Stimulated activated CD8-positive, alpha-beta memory T cell treated with anti-CD3 and anti-CD28 coated beads, Interleukin-4, amount 100 ng/mL, for 24 hours (primary cell): Measurements from ENCODE around the gene KCNH1.

Source experiments
- DNase-seq: peaks from one replicate; pipeline ENCODE4 v3.0.0-alpha.2; 2020; ENCODE audit warnings: low read depth

Gene KCNH1

DNA sequence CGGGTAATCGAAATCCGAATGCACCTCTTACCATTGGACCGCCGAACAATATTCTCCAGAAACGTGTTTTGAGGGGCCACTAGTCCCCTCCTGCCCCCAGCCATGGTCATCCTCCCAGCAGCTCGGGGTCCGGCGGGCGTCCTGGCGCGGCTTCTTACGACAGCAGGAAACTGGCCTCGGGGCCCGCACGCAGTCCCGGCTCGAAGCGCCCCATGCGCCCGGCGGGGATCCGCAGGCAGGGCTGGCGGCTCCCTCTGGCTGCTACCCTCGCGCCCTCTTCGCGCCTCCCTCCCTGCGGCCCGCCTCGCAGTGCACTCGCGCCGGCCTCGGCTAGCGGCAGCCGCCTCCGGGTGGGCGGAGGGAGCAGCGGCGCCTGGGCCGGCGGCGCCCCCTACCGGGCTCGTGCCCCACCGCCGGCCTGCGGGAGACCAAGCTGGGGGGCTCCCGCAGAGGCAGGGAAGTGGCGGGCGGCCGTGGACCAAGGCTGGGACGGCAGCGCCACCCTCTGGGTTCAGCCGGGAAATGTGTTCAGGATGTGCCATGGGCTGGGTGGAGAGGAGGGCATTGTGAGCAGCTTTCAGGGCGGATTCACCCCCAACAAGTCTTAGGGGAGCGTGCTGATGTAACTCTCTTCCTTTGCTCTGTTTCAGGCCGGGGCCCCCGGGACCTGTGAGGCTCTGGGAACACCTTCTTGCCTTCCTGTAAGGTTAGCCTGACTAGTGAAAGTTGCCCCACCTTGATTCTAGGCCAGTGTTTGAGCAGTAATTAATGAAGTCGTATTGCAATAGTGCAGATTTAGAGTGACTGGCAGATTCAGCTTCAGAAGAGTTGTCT lies at the start of gene KCNH1:
Gene KCNH1, minus strand, starts transcription at position 313 of the 834 bp plus-strand sequence. Its CDS starts 203 bp downstream, at position 110.
- peak; percentile 74 for DNase-seq

- no peak for DNase-seq
Observed at GRCh38 chr1:211182746-211183145, 48.8 kb upstream of the KCNH1 start.

DNA sequence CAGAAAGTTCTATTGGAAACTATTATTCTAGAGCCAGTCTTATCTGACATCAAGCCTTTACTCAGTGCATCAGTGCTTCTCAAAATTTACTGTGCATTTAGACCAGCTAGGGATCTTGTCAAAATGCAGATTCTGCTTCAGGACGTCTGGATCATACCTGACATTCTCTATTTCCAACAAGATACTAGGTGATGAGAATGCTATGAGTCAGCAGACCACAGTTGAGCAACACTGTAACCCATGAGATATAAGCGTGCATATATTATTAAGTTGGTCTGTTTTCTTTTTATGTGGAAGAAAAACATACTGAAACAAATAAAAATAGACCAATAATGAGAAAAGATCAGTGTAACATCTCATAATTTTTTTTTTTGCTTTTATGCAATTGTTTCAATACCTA lies 40.4 kb upstream of the KCNH1 start:
- no peak for DNase-seq

GRCh38 chr1:211172657-211173056 lies 38.7 kb upstream of the KCNH1 start:
- DNase-seq, result no peak

GRCh38 chr1:211169353-211169752 lies 35.4 kb upstream of the KCNH1 start:
- no peak for DNase-seq

DNA sequence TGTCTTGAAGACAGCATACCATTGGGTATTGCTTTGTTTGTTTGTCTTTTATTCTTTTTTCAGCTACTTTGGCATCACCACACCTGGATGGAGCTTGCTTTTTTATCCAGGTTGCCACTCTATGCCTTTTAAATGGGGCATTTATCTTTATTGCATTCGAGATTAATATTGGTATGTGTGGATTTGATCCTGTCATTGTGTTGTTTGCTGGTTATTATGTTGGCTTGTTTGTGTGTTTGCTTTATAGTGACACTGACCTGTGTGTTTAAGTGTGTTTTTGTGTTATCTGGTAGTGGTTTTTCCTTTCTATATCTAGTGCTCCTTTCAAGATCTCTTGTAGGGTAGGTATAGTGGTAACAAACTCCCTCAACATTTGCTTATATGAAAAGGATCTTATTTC lies 24.9 kb upstream of the KCNH1 start:
- no peak for DNase-seq

DNA sequence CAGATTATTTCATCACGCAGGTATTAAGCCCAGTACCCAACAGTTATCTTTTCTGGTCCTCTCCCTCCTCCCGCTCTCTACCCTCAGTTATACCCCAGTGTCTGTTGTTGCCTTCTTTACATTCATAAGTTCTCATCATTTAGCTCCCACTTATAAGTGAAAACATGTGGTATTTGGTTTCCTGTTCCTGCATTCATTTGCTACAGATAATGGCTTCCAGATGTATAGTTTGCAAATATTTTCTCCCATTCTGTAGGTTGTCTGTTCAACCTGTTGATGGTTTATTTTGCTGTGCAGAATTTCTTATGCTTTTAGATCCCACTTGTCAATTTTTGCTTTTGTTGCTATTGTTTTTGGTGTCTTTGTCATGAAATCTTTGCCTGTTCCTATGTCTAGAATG lies 21.1 kb upstream of the KCNH1 start:
- no peak for DNase-seq

DNA sequence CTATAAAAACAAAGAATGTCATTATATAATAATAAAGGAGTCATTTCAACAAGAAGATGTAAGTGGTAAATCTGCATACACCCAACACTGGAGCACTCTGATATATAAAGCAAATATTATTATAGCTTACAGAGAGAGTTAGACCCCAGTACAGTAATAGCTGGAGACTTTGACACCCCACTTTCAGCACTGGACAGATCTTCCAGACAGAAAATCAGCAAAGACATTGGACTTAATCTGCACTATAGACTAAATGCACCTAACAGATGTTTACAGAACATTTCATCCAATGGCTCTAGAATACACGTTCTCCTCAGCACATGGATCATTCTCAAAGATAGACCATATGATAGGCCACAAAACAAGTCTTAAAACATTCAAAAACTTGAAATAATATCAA lies 20.0 kb upstream of the KCNH1 start:
- DNase-seq, result no peak

DNA sequence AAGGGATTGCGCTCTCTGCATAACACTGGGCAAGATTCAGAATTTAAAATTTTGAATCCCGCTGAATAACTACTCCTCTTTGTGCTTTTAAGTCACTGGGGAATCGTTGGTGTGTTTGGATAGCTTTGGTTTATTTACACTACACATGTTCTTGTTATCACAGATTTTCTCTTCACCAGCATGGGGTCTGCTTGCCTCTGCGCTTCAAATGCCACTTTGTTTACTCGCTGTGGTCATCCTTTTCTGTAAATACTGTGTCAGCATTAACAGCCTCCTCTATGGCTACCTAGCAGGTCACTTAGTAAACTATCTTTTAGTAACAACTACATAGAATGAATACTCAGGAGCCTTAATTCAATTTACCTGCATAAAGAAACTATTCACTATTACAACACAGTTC lies 14.4 kb upstream of the KCNH1 start:
- no peak for DNase-seq

DNA sequence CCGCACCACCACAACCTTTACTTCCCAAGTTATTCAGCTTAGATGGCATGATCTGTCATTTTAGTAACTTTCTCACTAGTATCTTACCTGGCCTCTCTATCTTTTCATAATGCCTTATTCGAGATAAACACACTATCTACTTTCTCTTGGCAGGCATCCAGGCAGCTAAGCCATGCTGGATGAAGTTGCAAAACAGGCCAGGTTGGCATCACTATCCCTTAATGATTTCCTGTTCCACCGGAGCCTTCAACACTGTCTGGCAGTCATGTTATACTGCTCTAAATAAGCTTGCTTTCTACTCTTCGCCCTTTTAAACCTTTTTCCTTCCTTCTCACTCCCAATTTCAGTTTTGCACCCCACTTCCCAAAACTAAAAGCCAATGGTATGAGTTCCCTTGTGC lies 12.0 kb upstream of the KCNH1 start:
- no peak for DNase-seq

DNA sequence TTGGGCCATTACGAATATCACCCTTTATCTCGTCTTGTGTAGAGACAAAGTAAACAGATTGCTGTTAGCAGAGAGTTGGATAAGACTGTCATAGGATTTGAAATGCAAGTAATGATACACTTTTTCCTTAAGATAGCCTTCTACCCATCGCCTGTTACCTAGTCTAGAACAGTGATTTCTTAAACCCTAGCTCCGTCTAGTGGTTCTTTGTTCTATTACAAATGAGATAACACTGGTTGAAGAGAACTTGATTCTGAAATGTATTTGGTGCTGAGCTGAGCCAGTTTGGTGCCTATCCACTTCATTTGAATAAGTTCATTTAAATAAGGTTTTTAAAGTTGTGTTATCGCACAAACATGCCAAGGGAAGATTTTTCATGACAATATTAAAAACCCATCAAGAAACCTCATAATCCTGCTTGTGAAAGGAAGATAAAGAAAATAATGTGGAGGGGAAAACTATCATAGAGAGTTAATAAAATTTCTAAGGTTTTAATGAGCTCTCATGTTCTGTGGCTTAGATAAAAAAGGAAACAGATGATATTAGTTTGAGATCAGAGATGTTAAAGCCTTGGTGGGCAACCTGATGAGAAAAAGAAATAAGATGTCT lies 1.5 kb upstream of the KCNH1 start:
- DNase-seq, result no peak

- DNase-seq, result peak; percentile 19
Observed at GRCh38 chr1:211133393-211133835, 534 bp downstream of the KCNH1 start.

DNA sequence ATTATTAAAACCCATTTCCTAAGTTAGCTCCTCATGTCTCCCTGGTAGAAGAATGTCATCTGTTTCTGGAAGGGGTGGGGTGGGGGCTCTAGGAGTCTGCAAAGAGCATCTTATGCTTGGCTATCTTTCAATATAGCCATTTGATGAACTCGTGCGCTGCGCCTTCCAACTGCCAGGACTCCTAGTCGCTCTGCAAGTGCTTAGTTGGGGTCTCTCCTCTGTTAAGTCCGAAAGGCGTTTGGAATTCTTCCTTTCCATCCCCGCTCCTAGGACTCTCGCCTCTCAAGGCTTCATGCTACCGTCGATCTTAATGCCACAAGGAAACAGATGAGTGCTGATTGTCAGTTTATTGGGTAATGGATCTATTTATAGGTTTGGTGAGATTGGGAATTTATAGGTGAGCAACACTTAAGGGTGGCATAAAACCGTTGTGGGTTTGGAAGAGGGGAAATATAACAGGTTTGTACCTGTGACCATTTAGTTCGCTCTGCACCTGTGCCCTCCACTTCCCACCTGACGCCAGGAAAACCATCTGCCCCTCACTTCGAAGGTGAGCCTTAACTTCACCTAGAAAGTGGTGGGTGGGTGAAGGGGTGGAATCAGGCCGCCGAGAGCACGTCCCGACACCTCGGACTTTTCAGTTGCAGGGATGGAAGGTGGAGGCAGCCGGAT lies 1.1 kb downstream of the KCNH1 start:
- DNase-seq, result no peak

GRCh38 chr1:211129776-211130175 lies 4.2 kb downstream of the KCNH1 start:
- DNase-seq, result no peak

DNA sequence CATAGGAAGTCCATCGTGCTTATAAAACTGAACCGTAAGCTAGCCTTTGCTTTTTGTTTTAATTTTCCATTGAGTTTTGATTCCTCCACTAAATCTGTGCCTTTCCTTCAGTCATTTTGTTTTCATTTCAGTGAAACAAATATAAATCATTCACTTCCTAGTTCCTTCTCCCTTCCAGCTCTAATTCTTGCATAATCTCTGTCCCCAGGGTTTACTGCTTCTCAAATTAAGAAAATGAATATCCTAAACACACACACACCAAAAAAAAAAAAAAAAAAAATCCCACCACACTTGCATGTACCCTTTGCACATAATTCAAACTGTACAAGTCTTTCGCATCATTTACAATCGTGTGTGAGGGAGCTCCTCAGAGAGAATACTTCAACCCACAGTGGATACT lies 6.8 kb downstream of the KCNH1 start:
- DNase-seq, result no peak

DNA sequence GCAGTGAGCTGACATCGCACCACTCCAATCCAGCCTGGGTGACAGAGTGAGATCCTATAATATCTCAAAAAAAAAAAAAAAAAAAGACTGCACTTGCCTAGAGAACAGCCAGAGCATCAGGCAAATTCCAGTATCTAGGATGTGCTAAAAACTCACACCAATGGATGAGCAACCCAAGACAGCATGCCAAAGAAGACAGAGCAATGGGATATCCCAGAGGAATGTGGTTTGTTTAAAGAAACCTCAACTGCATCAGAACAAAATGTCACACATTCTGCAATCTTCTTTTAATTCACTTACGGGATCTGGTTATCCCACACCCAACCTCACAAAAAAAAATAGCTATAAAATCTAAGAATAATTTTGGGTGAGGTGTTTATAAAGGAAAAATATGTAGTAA lies 7.3 kb downstream of the KCNH1 start:
- no peak for DNase-seq

DNA sequence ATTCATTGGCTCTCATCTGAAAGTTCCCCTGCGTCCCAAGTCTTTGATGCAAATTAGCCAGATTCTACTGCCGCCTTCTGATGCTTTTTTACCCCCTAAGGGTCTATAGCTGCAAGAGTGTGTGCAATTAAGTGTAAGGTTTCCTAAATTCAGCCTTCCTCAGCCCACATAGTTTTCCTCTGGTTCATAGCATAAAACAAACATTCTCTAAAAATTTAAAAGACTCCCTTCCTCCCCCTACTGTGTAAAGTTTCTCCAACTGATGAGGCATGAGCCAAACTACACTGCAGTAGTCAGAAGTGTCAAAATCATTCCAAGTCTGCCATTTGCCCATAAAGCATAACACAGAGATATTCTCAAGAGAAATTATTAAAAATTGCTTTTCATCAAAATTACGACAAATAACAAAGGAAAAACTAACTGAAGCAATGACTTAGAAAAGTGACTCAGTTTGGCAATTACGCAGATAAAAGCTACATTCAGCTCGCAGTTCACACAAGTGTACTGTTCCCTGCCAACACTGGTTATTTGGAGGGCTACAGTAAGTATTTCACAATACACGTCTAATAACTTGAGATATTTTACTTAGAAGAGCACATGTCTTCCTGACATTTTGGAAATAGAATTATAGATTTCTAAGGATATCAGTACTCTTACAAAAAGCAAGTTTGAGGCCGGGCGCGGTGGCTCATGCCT lies 15.4 kb downstream of the KCNH1 start:
- DNase-seq, result no peak

DNA sequence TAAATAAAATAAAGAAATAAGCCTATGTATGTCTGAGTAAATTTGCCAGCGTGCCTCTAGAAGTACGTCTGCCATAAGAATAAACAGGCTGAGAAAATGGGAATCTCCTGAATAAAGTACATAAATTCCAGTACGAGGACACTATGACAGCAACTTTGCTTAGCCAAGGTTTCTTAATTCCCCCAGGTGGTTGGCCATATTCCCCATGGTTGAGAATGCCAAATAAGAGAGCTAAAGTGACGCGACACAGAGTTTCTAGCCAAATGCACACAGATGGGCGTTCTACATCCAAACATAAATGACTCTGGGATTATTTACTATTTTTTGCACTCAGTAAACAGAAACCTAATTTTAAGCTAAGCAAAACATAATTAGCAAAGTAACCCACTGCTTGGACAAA lies 19.5 kb downstream of the KCNH1 start:
- DNase-seq, result no peak

DNA sequence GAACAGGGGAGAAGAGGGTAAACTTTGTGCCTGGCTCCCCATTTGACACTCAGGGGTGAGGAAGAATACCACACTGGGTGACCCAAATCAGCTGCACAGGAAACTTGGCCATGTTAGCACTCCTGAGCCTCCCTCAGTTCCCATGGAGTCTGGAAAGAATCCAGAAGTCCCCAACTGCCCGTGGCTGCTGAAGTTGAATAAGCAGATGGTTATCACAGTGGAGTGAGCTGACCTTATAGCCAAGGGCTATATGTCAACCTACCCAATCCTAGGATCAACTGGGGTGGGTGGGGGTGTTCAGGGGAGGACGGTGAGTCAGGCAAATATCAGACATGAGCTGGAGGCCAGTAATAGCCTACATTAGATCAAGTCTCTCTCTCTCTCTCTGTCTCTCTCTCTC lies 20.4 kb downstream of the KCNH1 start:
- DNase-seq, result no peak

GRCh38 chr1:211111351-211111750 lies 22.6 kb downstream of the KCNH1 start:
- no peak for DNase-seq

DNA sequence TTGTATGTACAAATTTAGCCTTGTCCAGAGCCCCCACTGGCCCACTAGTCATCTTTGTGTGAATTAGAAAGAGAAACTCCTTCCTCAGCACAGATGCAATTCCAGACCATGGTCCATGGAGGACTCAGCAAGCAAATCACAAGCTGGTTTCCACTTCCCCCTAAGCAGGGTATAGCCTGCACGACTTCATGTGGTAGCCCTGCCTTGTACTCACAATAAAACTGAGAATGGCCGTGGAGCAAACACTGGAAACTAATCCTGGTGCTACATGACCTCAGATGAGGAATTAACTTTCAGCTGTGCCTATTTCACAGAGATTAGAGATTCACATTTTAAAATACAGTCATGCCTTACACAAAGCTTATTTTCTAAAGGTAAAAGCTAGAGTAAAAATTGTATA lies 32.5 kb downstream of the KCNH1 start:
- DNase-seq, result no peak

DNA sequence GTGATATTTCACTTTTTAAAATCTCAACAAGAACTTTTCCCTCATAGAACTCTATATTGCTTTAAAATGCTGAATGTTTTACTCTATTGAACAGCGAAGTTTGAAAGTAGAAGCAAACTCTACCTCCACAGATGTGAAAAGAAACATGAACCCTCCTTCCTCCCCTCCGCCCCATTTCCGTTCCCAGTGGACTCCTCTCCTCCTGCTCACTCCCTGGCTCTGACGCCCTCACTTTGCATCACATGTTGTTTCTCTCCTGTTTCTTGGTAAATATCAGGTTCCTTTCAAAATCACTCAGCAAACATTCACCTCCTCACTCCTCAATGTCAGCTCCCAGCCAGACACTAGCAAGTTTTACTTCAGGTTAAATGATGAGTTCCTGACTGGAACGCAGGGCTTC lies 34.6 kb downstream of the KCNH1 start:
- no peak for DNase-seq

- no peak for DNase-seq
Observed at GRCh38 chr1:211095381-211095780, 38.6 kb downstream of the KCNH1 start.
